ENCODE measurements around the gene WAPL. TPM values are rescaled to one million over a fixed set of nuclear protein-coding genes. Genes with fewer than 3 reads are reported as not detected.

WAPL gene
- total and polyA plus RNA-seq, 2 of the 8 experiments (the other 6 are each of a cell fraction or from before 2014, with no cell fraction given) = 12.8 to 48.1 TPM

- TF ChIP-seq, protein P1, sequence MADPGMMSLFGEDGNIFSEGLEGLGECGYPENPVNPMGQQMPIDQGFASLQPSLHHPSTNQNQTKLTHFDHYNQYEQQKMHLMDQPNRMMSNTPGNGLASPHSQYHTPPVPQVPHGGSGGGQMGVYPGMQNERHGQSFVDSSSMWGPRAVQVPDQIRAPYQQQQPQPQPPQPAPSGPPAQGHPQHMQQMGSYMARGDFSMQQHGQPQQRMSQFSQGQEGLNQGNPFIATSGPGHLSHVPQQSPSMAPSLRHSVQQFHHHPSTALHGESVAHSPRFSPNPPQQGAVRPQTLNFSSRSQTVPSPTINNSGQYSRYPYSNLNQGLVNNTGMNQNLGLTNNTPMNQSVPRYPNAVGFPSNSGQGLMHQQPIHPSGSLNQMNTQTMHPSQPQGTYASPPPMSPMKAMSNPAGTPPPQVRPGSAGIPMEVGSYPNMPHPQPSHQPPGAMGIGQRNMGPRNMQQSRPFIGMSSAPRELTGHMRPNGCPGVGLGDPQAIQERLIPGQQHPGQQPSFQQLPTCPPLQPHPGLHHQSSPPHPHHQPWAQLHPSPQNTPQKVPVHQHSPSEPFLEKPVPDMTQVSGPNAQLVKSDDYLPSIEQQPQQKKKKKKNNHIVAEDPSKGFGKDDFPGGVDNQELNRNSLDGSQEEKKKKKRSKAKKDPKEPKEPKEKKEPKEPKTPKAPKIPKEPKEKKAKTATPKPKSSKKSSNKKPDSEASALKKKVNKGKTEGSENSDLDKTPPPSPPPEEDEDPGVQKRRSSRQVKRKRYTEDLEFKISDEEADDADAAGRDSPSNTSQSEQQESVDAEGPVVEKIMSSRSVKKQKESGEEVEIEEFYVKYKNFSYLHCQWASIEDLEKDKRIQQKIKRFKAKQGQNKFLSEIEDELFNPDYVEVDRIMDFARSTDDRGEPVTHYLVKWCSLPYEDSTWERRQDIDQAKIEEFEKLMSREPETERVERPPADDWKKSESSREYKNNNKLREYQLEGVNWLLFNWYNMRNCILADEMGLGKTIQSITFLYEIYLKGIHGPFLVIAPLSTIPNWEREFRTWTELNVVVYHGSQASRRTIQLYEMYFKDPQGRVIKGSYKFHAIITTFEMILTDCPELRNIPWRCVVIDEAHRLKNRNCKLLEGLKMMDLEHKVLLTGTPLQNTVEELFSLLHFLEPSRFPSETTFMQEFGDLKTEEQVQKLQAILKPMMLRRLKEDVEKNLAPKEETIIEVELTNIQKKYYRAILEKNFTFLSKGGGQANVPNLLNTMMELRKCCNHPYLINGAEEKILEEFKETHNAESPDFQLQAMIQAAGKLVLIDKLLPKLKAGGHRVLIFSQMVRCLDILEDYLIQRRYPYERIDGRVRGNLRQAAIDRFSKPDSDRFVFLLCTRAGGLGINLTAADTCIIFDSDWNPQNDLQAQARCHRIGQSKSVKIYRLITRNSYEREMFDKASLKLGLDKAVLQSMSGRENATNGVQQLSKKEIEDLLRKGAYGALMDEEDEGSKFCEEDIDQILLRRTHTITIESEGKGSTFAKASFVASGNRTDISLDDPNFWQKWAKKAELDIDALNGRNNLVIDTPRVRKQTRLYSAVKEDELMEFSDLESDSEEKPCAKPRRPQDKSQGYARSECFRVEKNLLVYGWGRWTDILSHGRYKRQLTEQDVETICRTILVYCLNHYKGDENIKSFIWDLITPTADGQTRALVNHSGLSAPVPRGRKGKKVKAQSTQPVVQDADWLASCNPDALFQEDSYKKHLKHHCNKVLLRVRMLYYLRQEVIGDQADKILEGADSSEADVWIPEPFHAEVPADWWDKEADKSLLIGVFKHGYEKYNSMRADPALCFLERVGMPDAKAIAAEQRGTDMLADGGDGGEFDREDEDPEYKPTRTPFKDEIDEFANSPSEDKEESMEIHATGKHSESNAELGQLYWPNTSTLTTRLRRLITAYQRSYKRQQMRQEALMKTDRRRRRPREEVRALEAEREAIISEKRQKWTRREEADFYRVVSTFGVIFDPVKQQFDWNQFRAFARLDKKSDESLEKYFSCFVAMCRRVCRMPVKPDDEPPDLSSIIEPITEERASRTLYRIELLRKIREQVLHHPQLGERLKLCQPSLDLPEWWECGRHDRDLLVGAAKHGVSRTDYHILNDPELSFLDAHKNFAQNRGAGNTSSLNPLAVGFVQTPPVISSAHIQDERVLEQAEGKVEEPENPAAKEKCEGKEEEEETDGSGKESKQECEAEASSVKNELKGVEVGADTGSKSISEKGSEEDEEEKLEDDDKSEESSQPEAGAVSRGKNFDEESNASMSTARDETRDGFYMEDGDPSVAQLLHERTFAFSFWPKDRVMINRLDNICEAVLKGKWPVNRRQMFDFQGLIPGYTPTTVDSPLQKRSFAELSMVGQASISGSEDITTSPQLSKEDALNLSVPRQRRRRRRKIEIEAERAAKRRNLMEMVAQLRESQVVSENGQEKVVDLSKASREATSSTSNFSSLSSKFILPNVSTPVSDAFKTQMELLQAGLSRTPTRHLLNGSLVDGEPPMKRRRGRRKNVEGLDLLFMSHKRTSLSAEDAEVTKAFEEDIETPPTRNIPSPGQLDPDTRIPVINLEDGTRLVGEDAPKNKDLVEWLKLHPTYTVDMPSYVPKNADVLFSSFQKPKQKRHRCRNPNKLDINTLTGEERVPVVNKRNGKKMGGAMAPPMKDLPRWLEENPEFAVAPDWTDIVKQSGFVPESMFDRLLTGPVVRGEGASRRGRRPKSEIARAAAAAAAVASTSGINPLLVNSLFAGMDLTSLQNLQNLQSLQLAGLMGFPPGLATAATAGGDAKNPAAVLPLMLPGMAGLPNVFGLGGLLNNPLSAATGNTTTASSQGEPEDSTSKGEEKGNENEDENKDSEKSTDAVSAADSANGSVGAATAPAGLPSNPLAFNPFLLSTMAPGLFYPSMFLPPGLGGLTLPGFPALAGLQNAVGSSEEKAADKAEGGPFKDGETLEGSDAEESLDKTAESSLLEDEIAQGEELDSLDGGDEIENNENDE (IDR thresholded peaks at IDR 0.05; ENCODE audit: insufficient replicate concordance, low read length) = no peak
- TF ChIP-seq SIX5 (IDR thresholded peaks at IDR 0.05; ENCODE audit: low read depth, low read length) (no peak), GTF2F1 (IDR thresholded peaks at IDR 0.05; ENCODE audit: borderline replicate concordance, low read depth, low read length) (no peak), BACH1 (IDR thresholded peaks at IDR 0.05; ENCODE audit: low read length) (no peak), FOSL1 (IDR thresholded peaks at IDR 0.05; ENCODE audit: insufficient read depth, low read depth, low read length) (no peak), RNF2 (IDR thresholded peaks at IDR 0.05; ENCODE audit: borderline replicate concordance, low read depth, low read length, missing control alignments, poor library complexity, severe bottlenecking) (no peak), HDAC6 (IDR thresholded peaks at IDR 0.05; ENCODE audit: low read depth, low read length) (no peak), EP300 (IDR thresholded peaks at IDR 0.05; ENCODE audit: borderline replicate concordance in 1 of 2, low read depth in 2 of 2, low read length in 2 of 2) (no peak), SP4 (IDR thresholded peaks at IDR 0.05; ENCODE audit: low read length) (no peak), CBX8 (IDR thresholded peaks at IDR 0.05; ENCODE audit: borderline replicate concordance, low read depth, low read length) (no peak)
Measured at GRCh38 chr10:86451604-86451960, 70.0 kb downstream of the WAPL start (continued).

All from H1 (cell line).